ENCODE measurements around the gene PCDHGA6. TPM values are rescaled to one million over a fixed set of nuclear protein-coding genes. Genes with fewer than 3 reads are reported as not detected.

The PCDHGA6 gene
- total RNA-seq, 1 experiment from 2014 or later, result 1.4 TPM

DNA sequence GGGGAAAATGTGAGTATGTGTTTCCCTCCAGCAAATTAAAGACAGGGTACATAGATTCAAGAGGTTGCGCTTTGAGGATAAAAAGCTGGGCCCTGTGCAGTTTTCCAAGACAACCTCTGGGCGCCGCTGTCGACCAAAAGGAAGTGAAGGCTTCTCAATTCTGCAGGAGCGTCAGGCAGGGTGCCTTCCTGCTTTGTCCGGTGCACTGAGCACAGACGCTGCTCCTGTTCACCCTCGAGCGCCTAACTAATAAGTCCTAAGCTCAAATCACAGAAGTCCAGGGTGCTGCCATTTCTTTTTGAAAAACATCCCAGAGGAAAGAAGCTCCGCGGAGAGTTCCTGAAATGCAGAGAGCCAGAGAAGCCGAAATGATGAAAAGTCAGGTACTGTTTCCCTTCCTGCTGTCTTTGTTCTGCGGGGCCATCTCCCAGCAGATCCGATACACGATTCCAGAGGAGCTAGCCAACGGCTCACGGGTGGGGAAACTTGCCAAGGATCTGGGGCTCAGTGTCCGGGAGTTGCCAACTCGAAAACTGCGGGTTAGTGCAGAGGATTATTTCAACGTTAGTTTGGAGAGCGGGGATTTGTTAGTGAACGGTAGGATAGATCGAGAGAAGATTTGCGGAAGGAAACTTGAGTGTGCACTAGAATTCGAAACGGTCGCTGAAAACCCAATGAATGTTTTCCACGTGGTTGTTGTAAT, 23.6 kb upstream of the PCDHGA6 start, which contains the start of gene PCDHGB1:
TSS of gene PCDHGB1 (plus strand) at position 183 of the 703 bp plus-strand sequence. CDS start at position 345, 162 bp downstream.
- H3K27me3 ChIP-seq (replicated peaks), result no peaks in the 10 kb centered on the region
- H3K9me3 ChIP-seq (replicated peaks), result peaks cover 12% of the 10 kb centered on the region
- DNase-seq (ENCODE audit: low read depth in 1 of 2, low spot score in 2 of 2), result peak in 1 of 2 experiments; percentile 42
- H3K4me3 ChIP-seq, result no peak within 1 kb of the TSS
- no peaks in the 10 kb centered on the region for H3K4me1 ChIP-seq (replicated peaks)
- no peak within 1 kb of the TSS for H3K27ac ChIP-seq
- no peaks in the 10 kb centered on the region for H3K36me3 ChIP-seq

DNA sequence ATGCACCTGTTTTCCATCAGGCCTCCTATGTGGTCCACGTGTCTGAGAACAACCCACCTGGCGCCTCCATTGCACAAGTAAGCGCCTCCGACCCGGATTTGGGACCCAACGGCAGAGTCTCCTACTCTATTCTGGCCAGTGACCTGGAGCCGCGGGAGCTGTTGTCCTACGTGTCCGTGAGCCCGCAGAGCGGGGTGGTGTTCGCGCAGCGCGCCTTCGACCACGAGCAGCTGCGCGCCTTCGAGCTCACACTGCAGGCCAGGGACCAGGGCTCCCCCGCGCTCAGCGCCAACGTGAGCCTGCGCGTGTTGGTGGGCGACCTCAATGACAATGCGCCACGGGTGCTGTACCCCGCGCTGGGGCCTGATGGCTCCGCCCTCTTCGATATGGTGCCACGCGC, 22.1 kb upstream of the PCDHGA6 start:
- peaks cover 19% of the 10 kb centered on the region for H3K9me3 ChIP-seq (replicated peaks)
- H3K4me1 ChIP-seq (replicated peaks), result no peaks in the 10 kb centered on the region
- DNase-seq (ENCODE audit: low read depth in 1 of 2, low spot score in 2 of 2), result no peak
- H3K27me3 ChIP-seq (replicated peaks), result no peaks in the 10 kb centered on the region
- H3K36me3 ChIP-seq, result no peaks in the 10 kb centered on the region
- H3K4me3 ChIP-seq, result no peak overlapping the region
- no peak overlapping the region for H3K27ac ChIP-seq

DNA sequence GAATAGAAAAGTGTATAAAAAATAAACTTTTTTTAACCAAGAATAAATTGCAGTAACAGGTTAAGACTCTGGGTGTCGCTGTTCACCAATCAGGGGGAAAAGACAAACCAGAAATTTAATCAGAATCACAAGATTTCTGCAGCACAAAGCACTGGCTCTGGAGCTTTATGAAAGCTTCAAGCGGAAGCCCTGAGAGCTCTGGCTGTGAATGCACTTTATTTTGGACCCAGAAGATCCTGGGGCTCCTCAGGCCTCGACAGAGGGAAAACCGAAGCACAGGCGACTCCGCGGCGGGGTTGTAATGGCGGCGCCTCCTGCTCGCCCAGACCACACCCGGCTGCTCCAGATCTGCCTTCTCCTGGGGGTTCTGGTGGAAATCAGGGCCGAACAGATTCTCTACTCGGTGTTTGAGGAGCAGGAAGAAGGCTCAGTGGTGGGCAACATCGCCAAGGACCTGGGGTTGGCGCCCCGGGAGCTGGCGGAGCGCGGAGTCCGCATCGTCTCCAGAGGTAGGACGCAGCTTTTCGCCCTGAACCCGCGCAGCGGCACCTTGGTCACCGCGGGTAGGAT, 18.7 kb upstream of the PCDHGA6 start, which contains the start of gene PCDHGA4:
TSS of gene PCDHGA4 (plus strand) at position 122 of the 570 bp plus-strand sequence. CDS start at position 209, 87 bp downstream.
- Histone ChIP-seq H3K27me3 (replicated peaks) (no peaks in the 10 kb centered on the region), H3K4me3 (no peak within 1 kb of the TSS), H3K36me3 (no peaks in the 10 kb centered on the region), H3K27ac (no peak within 1 kb of the TSS), H3K9me3 (replicated peaks) (peaks cover 26% of the 10 kb centered on the region), H3K4me1 (replicated peaks) (no peaks in the 10 kb centered on the region)
- no peak for DNase-seq (ENCODE audit: low read depth in 1 of 2, low spot score in 2 of 2)

DNA sequence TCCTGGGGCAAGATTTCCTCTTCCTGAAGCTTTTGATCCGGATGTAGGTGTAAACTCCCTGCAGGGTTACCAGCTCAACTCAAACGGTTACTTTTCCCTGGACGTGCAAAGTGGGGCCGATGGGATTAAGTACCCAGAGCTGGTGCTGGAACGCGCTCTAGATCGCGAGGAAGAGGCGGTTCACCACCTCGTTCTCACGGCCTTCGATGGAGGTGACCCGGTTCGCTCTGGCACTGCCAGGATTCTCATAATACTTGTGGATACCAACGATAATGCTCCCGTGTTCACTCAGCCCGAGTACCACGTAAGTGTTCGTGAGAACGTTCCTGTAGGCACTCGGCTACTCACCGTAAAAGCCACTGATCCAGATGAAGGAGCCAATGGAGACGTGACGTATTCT, 18.1 kb upstream of the PCDHGA6 start:
- H3K27me3 ChIP-seq (replicated peaks), result no peaks in the 10 kb centered on the region
- H3K36me3 ChIP-seq, result no peaks in the 10 kb centered on the region
- peaks cover 27% of the 10 kb centered on the region for H3K9me3 ChIP-seq (replicated peaks)
- H3K27ac ChIP-seq, result no peak overlapping the region
- DNase-seq (ENCODE audit: low read depth in 1 of 2, low spot score in 2 of 2), result no peak
- H3K4me1 ChIP-seq (replicated peaks), result no peaks in the 10 kb centered on the region
- H3K4me3 ChIP-seq, result no peak overlapping the region

DNA sequence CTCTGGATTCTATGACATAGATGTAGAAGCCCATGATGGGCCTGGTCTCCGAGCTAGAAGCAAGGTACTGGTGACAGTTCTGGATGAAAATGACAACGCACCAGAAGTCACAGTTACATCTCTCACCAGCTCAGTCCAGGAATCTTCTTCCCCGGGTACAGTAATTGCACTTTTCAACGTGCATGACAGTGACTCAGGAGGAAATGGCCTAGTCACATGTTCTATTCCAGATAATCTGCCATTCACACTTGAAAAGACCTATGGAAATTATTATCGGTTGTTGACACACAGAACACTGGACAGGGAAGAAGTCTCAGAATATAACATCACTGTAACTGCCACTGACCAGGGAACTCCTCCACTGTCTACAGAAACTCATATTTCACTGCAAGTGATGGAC, 17.6 kb upstream of the PCDHGA6 start:
- H3K27ac ChIP-seq, result no peak overlapping the region
- H3K27me3 ChIP-seq (replicated peaks), result no peaks in the 10 kb centered on the region
- DNase-seq (ENCODE audit: low read depth in 1 of 2, low spot score in 2 of 2), result no peak
- no peaks in the 10 kb centered on the region for H3K36me3 ChIP-seq
- H3K4me3 ChIP-seq, result no peak overlapping the region
- no peaks in the 10 kb centered on the region for H3K4me1 ChIP-seq (replicated peaks)
- H3K9me3 ChIP-seq (replicated peaks), result peaks cover 27% of the 10 kb centered on the region

DNA sequence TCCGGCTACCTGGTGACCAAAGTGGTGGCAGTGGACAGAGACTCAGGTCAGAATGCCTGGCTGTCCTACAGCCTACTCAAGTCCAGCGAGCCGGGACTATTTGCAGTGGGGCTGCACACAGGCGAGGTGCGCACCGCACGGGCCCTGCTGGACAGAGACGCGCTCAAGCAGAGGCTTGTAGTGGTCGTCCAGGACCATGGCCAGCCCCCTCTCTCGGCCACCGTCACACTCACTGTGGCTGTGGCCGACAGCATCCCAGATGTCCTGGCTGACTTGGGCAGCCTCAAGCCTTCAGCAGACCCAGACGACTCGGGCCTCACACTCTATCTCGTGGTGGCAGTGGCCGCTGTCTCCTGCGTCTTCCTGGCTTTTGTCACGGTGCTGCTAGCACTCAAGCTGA, 16.7 kb upstream of the PCDHGA6 start:
- Histone ChIP-seq H3K4me3 (no peak overlapping the region), H3K27me3 (replicated peaks) (no peaks in the 10 kb centered on the region), H3K27ac (no peak overlapping the region), H3K4me1 (replicated peaks) (no peaks in the 10 kb centered on the region), H3K9me3 (replicated peaks) (peaks cover 26% of the 10 kb centered on the region), H3K36me3 (no peaks in the 10 kb centered on the region)
- no peak for DNase-seq (ENCODE audit: low read depth in 1 of 2, low spot score in 2 of 2)

DNA sequence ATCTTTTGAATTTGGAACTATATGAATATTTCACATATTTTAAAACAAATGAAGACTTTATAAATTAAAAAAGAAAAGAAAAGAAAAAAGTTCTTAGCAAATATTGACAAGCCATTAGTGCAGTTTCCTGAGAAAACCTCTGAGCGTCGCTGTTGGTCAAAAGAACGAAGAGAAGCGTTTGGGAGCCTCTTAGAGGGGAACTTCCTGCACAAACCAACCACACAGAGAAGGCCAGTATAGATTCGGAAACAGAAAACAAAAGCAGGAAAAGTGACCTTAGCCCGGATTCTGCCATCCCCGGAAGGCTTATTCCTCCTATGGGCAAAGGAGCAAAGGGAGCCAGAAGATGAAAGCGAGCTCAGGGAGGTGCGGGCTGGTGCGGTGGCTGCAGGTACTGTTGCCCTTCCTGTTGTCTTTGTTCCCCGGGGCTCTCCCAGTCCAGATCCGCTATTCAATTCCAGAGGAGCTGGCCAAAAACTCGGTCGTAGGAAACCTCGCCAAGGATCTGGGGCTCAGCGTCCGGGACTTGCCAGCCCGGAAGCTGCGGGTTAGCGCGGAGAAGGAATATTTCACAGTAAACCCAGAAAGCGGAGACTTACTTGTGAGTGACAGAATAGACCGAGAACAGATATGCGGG, 13.8 kb upstream of the PCDHGA6 start, which contains the start of gene PCDHGB2:
TSS of gene PCDHGB2 (plus strand) at position 205 of the 637 bp plus-strand sequence. CDS start at position 347, 142 bp downstream.
- no peaks in the 10 kb centered on the region for H3K36me3 ChIP-seq
- DNase-seq (ENCODE audit: low read depth in 1 of 2, low spot score in 2 of 2), result peak in 1 of 2 experiments; percentile 49
- no peak within 1 kb of the TSS for H3K27ac ChIP-seq
- H3K9me3 ChIP-seq (replicated peaks), result peaks cover 33% of the 10 kb centered on the region
- H3K27me3 ChIP-seq (replicated peaks), result no peaks in the 10 kb centered on the region
- H3K4me3 ChIP-seq, result peak within 1 kb of the TSS; percentile 29
- no peaks in the 10 kb centered on the region for H3K4me1 ChIP-seq (replicated peaks)

DNA sequence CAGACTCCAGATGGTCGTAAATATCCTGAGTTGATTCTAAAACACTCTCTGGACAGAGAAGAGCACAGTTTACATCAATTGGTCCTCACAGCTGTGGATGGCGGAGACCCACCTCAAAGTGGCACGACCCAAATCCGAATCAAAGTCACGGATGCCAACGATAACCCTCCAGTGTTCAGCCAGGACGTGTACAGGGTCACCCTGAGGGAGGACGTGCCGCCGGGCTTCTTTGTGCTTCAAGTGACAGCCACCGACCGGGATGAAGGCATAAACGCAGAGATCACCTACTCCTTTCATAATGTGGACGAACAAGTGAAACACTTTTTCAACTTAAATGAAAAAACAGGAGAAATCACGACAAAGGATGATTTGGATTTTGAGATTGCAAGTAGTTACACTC, 13.0 kb upstream of the PCDHGA6 start:
- Histone ChIP-seq H3K4me3 (no peak overlapping the region), H3K9me3 (replicated peaks) (peaks cover 32% of the 10 kb centered on the region), H3K4me1 (replicated peaks) (no peaks in the 10 kb centered on the region), H3K27ac (no peak overlapping the region), H3K27me3 (replicated peaks) (no peaks in the 10 kb centered on the region), H3K36me3 (no peaks in the 10 kb centered on the region)
- no peak for DNase-seq (ENCODE audit: low read depth in 1 of 2, low spot score in 2 of 2)

DNA sequence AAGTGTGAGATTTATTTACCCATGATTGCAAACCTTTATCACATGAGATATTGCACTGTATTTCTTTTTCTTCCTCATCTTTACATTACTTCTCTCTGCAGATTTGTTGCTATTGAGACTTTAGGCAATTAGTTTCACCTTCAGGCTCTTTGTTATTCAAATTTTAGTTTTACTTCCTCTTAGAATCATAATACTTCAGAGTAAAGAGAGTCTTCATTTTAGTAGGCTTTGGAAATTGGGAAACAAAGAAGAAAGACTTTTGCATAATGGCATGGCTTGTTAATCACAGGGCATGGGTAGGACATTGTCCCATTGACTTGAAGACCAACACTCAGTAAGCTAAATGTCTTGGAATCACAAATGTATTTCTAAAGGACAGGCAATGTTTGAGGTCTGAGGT, 11.0 kb upstream of the PCDHGA6 start:
- Histone ChIP-seq H3K9me3 (replicated peaks) (peaks cover 32% of the 10 kb centered on the region), H3K4me3 (no peak overlapping the region), H3K27ac (no peak overlapping the region), H3K27me3 (replicated peaks) (no peaks in the 10 kb centered on the region), H3K36me3 (no peaks in the 10 kb centered on the region), H3K4me1 (replicated peaks) (no peaks in the 10 kb centered on the region)
- DNase-seq (ENCODE audit: low read depth in 1 of 2, low spot score in 2 of 2), result no peak

DNA sequence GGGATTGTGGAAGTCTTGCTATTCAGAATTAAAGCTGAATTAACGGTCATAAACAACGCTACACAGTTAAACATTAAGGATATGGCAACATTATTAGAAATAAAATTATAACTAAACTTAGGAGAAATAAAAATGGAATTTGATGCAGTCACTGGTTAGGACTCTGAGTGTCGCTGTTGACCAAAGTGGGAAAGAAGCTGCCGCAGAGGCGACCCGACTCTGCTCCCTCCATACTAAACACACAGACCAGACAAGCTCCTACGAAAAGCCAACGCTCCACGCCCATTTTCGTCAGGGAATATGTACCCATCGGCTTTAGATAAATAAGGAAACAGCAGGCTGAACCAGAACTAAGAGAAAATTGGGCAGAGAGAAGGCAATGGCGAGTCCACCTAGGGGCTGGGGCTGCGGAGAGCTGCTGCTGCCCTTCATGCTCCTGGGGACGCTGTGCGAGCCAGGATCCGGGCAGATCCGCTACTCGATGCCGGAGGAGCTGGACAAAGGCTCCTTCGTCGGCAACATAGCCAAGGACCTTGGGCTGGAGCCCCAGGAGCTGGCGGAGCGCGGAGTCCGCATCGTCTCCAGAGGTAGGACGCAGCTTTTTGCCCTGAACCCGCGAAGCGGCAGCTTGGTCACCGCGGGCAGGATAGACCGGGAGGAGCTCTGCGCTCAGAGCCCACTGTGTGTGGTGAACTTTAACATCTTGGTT, 9.6 kb upstream of the PCDHGA6 start, which contains the start of gene PCDHGA5:
TSS of gene PCDHGA5 (plus strand) at position 211 of the 709 bp plus-strand sequence. CDS start at position 380, 169 bp downstream.
- Histone ChIP-seq H3K27ac (no peak within 1 kb of the TSS), H3K27me3 (replicated peaks) (no peaks in the 10 kb centered on the region), H3K36me3 (no peaks in the 10 kb centered on the region), H3K4me1 (replicated peaks) (no peaks in the 10 kb centered on the region), H3K9me3 (replicated peaks) (peaks cover 32% of the 10 kb centered on the region), H3K4me3 (no peak within 1 kb of the TSS)
- no peak for DNase-seq (ENCODE audit: low read depth in 1 of 2, low spot score in 2 of 2)

DNA sequence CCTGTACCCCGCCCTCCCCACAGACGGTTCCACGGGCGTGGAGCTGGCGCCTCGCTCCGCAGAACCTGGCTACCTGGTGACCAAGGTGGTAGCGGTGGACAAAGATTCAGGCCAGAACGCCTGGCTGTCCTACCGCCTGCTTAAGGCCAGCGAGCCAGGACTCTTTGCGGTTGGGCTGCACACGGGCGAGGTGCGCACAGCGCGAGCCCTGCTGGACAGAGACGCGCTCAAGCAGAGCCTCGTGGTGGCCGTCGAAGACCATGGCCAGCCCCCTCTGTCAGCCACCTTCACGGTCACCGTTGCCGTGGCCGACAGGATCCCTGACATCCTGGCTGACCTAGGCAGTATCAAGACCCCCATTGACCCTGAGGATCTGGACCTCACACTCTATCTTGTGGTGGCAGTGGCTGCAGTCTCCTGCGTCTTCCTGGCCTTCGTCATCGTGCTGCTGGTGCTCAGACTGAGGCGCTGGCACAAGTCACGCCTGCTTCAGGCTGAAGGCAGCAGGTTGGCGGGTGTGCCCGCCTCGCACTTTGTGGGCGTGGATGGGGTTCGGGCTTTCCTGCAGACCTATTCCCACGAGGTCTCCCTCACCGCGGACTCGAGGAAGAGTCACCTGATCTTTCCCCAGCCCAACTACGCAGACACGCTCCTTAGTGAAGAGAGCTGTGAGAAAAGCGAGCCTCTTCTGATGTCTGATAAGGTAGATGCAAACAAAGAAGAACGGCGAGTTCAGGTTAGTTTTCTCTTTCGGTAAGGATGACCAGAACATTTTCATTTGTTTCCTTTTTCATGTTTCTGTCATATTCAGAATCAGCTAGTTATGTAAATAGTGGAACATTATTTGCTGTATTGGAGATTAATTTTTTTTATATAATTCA, 7.4 kb upstream of the PCDHGA6 start:
- H3K9me3 ChIP-seq (replicated peaks), result peaks cover 29% of the 10 kb centered on the region
- no peak overlapping the region for H3K4me3 ChIP-seq
- H3K36me3 ChIP-seq, result no peaks in the 10 kb centered on the region
- no peak for DNase-seq (ENCODE audit: low read depth in 1 of 2, low spot score in 2 of 2)
- H3K4me1 ChIP-seq (replicated peaks), result no peaks in the 10 kb centered on the region
- H3K27me3 ChIP-seq (replicated peaks), result no peaks in the 10 kb centered on the region
- no peak overlapping the region for H3K27ac ChIP-seq

DNA sequence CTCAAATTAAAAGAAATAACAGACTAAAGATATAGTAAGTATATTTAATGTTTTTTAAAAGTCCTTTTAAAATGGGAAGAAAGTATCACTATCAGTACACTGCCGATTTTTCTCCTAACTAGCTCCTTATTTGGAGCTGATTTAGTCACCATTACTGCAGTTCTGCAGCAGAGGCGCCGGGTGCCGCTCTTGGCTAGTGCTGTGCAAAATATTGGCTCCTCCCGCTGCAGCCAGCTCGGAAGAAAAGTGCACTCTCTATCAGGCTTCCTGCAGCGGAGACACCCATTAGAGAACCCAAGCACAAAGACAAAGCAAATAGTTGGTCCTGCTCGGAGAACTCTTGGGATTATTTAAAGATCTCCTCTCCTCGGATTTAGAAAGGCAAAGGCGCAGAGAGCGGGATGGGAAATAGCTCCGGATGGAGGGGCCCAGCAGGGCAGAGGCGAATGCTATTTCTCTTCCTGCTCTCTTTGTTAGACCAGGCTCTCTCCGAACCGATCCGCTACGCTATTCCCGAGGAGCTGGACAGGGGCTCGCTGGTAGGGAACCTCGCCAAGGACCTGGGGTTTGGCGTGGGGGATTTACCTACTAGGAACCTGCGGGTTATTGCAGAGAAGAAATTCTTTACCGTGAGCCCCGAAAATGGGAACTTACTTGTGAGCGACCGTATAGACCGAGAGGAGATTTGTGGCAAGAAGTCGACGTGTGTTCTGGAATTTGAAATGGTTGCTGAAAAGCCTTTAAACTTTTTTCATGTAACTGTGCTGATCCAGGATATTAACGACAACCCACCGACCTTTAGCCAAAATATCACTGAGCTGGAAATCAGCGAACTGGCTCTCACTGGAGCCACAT, 3.5 kb upstream of the PCDHGA6 start, which contains the start of gene PCDHGB3:
TSS of gene PCDHGB3 (plus strand) at position 249 of the 855 bp plus-strand sequence. CDS start at position 402, 153 bp downstream.
- DNase-seq (ENCODE audit: low read depth in 1 of 2, low spot score in 2 of 2), result no peak

More for the DNA sequence above, 3.5 kb upstream of the PCDHGA6 start, which contains the start of gene PCDHGB3:
- Histone ChIP-seq H3K9me3 (replicated peaks) (peaks cover 47% of the 10 kb centered on the region), H3K4me3 (no peak within 1 kb of the TSS), H3K4me1 (replicated peaks) (no peaks in the 10 kb centered on the region), H3K36me3 (no peaks in the 10 kb centered on the region), H3K27ac (no peak within 1 kb of the TSS), H3K27me3 (replicated peaks) (no peaks in the 10 kb centered on the region)
